GM18870 (cell line): ENCODE data around the gene RARA.
"Not testable (repeated sequence)": the region's sequence is repeated elsewhere in the genome, so short reads cannot be mapped to it uniquely, and the experiment has no call there.

Experiments
- ATAC-seq: cut with Tn5 transposase; IDR thresholded peaks from one replicate; pipeline ENCODE4 v1.9.1; 2021; ENCODE audit warnings: moderate library complexity; ENCODE audit not compliant: unreplicated experiment

RARA gene

GRCh38 chr17:40372644-40373043 is 63.7 kb downstream of the RARA start:
- not testable (repeated sequence) for ATAC-seq

DNA sequence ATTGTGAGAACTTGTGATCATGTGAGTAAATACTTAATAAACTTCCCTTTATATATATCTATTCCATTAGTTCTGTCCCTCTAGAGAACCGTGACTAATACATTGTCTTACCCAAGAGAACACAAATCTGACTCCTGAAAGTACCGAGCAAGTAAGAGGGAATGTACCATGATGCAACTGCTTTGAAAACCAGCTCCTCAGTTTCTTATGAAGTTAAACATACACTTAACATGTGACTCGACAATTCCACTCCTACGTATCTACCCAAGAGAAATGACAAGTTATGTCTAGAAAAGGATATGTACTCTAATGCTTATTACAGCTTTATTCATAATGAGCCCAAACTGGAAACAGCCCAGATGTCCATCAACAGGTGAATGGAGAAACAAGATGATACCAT is 64.3 kb downstream of the RARA start:
- no peak for ATAC-seq

DNA sequence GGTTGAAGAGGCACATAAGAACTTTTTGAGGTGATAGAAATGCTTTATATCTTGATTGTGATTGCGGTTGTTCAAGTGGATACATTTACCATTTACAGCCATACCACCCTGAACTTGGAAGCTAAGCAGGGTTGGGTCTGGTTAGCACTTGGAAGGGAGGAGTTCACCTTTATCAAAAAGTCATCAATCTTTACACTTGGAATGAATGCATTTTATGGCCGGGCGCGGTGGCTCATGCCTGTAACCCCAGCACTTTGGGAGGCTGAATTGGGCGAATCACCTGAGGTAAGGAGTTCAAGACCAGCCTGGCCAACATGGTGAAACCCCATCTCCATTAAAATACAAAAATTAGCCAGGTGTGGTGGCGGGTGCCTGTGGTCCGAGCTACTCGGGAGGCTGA is 65.0 kb downstream of the RARA start:
- no peak for ATAC-seq

- no peak for ATAC-seq
Observed at GRCh38 chr17:40374821-40375498, 66.0 kb downstream of the RARA start.

DNA sequence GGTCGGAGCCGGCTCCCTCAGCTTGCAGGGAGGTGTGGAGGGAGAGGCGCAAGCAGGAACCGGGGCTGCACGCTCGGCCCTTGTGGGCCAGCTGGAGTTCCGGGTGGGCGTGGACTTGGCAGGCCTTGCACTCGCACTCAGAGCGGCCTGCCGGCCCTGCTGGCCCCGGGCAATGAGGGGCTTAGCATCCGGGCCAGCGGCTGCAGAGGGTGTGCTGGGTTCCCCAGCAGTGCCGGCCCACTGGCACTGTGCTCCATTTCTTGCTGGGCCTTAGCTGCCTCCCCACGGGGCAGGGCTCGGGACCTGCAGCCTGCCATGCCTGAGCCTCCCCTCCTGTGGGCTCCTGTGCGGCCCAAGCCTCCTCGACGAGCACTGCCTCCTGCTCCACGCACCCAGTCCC is 66.8 kb downstream of the RARA start:
- not testable (repeated sequence) for ATAC-seq

DNA sequence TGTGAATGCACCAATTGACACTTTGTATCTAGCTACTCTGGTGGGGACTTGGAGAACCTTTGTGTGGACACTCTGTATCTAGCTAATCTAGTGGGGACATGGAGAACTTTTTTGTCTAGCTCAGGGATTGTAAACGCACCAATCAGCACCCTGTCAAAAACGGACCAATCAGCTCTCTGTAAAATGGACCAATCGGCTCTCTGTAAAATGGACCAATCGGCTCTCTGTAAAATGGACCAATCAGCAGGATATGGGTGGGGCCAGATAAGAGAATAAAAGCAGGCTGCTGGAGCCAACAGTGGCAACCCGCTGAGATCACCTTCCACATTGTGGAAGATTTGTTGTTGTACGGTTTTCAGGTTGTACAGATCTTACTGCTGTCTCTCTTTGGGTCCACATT is 67.6 kb downstream of the RARA start:
- ATAC-seq = not testable (repeated sequence)

DNA sequence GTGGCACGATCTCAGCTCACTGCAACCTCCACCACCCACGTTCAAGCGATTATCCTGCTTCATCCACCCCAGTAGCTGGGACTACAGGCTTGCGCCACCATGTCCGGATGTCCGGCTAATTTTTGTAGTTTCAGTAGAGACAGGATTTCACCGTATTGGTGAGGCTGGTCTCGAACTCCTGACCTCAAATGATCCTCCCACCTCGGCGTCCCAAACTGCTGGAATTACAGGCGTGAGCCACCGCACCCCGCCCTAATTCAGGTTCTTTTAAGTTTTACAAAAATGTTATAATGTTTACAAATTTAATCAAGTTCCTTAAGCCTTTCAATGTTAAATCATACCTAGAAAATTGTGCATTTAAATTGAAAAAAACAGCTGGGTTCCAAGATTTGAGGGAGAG is 68.9 kb downstream of the RARA start:
- ATAC-seq = no peak

GRCh38 chr17:40378966-40379365 is 70.0 kb downstream of the RARA start:
- no peak for ATAC-seq

DNA sequence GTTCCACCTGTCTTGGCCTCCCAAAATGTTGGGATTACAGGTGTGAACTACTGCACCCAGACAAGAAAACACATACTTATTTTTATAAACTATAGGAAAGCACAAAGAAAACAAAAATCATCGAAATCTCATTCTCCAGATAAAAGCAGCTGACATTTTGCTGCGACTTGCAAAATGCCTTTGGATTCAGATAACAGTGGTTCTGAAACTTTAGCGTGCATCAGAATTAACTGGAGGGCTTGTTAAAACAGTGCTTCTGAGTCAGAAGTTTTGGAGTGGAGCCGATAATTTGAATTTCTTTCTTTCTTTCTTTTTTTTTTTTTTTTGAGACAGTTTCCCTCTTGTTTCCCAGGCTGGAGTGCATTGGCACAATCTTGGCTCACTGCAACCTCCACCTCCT is 73.3 kb downstream of the RARA start:
- ATAC-seq = no peak

DNA sequence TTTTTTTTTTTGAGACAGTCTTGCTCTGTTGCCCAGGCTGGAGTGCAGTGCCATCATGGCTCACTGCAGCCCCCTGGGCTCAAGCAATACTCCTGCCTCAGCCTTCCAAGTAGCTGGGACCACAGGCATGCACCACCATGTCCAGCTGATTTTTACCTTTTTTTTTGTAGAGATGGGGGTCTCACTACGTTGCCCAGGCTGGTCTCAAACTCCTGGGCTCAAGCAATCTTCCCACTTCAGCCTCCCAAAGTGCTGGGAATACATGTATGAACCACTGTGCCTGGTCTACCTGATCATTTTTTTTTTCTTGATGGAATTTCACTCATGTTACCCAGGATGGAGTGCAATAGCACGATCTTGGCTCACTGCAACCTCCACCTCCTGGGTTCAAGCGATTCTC is 77.6 kb downstream of the RARA start:
- ATAC-seq = not testable (repeated sequence)

DNA sequence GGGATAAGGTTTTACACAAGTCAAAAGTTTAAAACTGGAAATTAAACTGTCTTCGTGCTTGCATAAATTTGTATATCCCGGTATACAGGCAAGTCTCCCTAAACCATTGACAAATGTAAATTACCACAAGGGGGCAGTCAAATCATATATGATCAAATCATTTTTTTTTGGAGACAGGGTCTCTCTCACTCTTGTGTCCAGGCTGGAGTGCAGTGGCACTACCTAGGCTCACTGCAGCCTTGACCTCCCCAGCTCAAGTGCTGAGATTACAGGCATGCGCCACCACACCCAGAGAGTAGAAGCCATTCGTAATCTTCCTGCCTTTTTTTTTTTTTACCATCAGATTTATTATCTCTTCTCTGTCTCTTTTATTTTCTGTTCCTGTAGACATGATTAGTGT is 90.2 kb downstream of the RARA start:
- no peak for ATAC-seq

- no peak for ATAC-seq
Observed at GRCh38 chr17:40402668-40403067, 93.7 kb downstream of the RARA start.

DNA sequence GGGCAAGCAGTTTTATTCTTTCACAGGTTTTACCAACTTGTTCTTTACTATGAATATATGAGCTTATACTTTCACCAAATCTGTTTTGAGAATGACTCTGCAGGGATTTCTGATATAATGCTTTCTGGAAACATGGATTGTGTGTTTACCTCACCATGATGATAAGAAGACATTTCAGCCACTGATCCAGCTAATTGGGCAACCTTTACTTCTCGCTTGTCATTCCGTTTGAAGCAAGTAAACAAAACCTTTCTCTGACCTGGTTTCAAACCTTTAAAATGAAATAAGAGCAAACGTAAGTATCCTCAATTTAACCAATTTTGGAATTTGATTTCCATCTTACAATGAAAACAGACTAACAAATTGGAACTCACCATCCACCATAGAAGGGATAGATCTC is 95.0 kb downstream of the RARA start:
- no peak for ATAC-seq
